ENCODE measurements around the gene WDR5. TPM values are rescaled to one million over a fixed set of nuclear protein-coding genes. Genes with fewer than 3 reads are reported as not detected.

WDR5 gene
- total RNA-seq, 1 donor from 2014 or later = 71.2 TPM

GRCh38 chr9:134126373-134126772 lies 9.5 kb upstream of the WDR5 start:
- DNase-seq = no peak
- Mint-ChIP-seq H3K4me3 (no peak overlapping the region), H3K36me3 (ENCODE audit: low read depth) (no peaks in the 10 kb centered on the region), H3K27me3 (no peaks in the 10 kb centered on the region), H3K27ac (no peak overlapping the region), H3K9me3 (no peaks in the 10 kb centered on the region), H3K4me1 (peaks cover 3% of the 10 kb centered on the region)
- intact Hi-C loops (cut with micrococcal nuclease) = no loop called here

GRCh38 chr9:134127065-134127580 lies 8.8 kb upstream of the WDR5 start:
- DNase-seq = no peak
- no peak overlapping the region for H3K4me3 Mint-ChIP-seq
- intact Hi-C loops (cut with micrococcal nuclease) = no loop called here
- no peaks in the 10 kb centered on the region for H3K36me3 Mint-ChIP-seq (ENCODE audit: low read depth)
- peaks cover 3% of the 10 kb centered on the region for H3K4me1 Mint-ChIP-seq
- H3K9me3 Mint-ChIP-seq = no peaks in the 10 kb centered on the region
- no peak overlapping the region for H3K27ac Mint-ChIP-seq
- H3K27me3 Mint-ChIP-seq = no peaks in the 10 kb centered on the region

GRCh38 chr9:134127616-134128015 lies 8.3 kb upstream of the WDR5 start:
- no peaks in the 10 kb centered on the region for H3K9me3 Mint-ChIP-seq
- intact Hi-C loops (cut with micrococcal nuclease) = no loop called here
- no peak overlapping the region for H3K4me3 Mint-ChIP-seq
- DNase-seq = no peak
- H3K36me3 Mint-ChIP-seq (ENCODE audit: low read depth) = no peaks in the 10 kb centered on the region
- H3K27ac Mint-ChIP-seq = no peak overlapping the region
- H3K27me3 Mint-ChIP-seq = no peaks in the 10 kb centered on the region
- peaks cover 3% of the 10 kb centered on the region for H3K4me1 Mint-ChIP-seq

GRCh38 chr9:134128727-134129679 lies 6.9 kb upstream of the WDR5 start:
- Mint-ChIP-seq H3K9me3 (no peaks in the 10 kb centered on the region), H3K4me1 (peaks cover 2% of the 10 kb centered on the region), H3K27me3 (no peaks in the 10 kb centered on the region), H3K27ac (no peak overlapping the region), H3K4me3 (no peak overlapping the region), H3K36me3 (ENCODE audit: low read depth) (no peaks in the 10 kb centered on the region)
- no peak for DNase-seq
- intact Hi-C loops (cut with micrococcal nuclease) = no loop called here

- H3K27ac Mint-ChIP-seq = no peak overlapping the region
- no peaks in the 10 kb centered on the region for H3K9me3 Mint-ChIP-seq
- H3K27me3 Mint-ChIP-seq = no peaks in the 10 kb centered on the region
- no peak for DNase-seq
- no peaks in the 10 kb centered on the region for H3K36me3 Mint-ChIP-seq (ENCODE audit: low read depth)
- no peak overlapping the region for H3K4me3 Mint-ChIP-seq
- peaks cover 11% of the 10 kb centered on the region for H3K4me1 Mint-ChIP-seq
- intact Hi-C loops (cut with micrococcal nuclease) = no loop called here
These were observed 5.1 kb upstream of the WDR5 start for GRCh38 chr9:134130503-134131375.

- Mint-ChIP-seq H3K4me3 (no peak overlapping the region), H3K27ac (no peak overlapping the region), H3K27me3 (no peaks in the 10 kb centered on the region), H3K9me3 (no peaks in the 10 kb centered on the region), H3K36me3 (ENCODE audit: low read depth) (peaks cover 1% of the 10 kb centered on the region), H3K4me1 (peaks cover 11% of the 10 kb centered on the region)
- no peak for DNase-seq
- intact Hi-C loops (cut with micrococcal nuclease) = no loop called here
These were observed 4.2 kb upstream of the WDR5 start for GRCh38 chr9:134131471-134132207.

GRCh38 chr9:134132208-134132870 lies 3.5 kb upstream of the WDR5 start:
- peak overlapping the region; percentile 19 for H3K4me3 Mint-ChIP-seq

GRCh38 chr9:134134949-134135342 lies 936 bp upstream of the WDR5 start:
- DNase-seq = no peak
- H3K36me3 Mint-ChIP-seq (ENCODE audit: low read depth) = peaks cover 18% of the 10 kb centered on the region
- peaks cover 29% of the 10 kb centered on the region for H3K4me1 Mint-ChIP-seq
- H3K27ac Mint-ChIP-seq = peak overlapping the region; percentile 94
- no peaks in the 10 kb centered on the region for H3K27me3 Mint-ChIP-seq
- peak overlapping the region; percentile 92 for H3K4me3 Mint-ChIP-seq
- intact Hi-C loops (cut with micrococcal nuclease) = loop anchor here (1.0 to 5.0 kb wide), 3 partner anchors 29 to 108 kb away; partner anchors contain the start of genes BRD3, BRD3OS and RNU6ATAC
- no peaks in the 10 kb centered on the region for H3K9me3 Mint-ChIP-seq

More at GRCh38 chr9:134132208-134132870, 3.5 kb upstream of the WDR5 start:
- Mint-ChIP-seq H3K36me3 (ENCODE audit: low read depth) (peaks cover 3% of the 10 kb centered on the region), H3K4me1 (peaks cover 15% of the 10 kb centered on the region), H3K9me3 (no peaks in the 10 kb centered on the region), H3K27ac (no peak overlapping the region), H3K27me3 (no peaks in the 10 kb centered on the region)
- intact Hi-C loops (cut with micrococcal nuclease) = no loop called here
- no peak for DNase-seq

GRCh38 chr9:134136118-134136995 lies 475 bp downstream of the WDR5 start:
- intact Hi-C loops (cut with micrococcal nuclease) = loop anchor here (5.0 kb wide), 1 partner anchor 109 kb away; the partner anchor contains the start of gene BRD3OS

GRCh38 chr9:134136996-134137299 lies 1.1 kb downstream of the WDR5 start:
- Mint-ChIP-seq H3K4me3 (peak overlapping the region; percentile 96), H3K4me1 (peaks cover 29% of the 10 kb centered on the region), H3K27ac (peak overlapping the region; percentile 91), H3K27me3 (no peaks in the 10 kb centered on the region), H3K9me3 (no peaks in the 10 kb centered on the region), H3K36me3 (ENCODE audit: low read depth) (peaks cover 36% of the 10 kb centered on the region)
- intact Hi-C loops (cut with micrococcal nuclease) = loop anchor here (5.0 kb wide), 1 partner anchor 110 kb away; the partner anchor contains the start of gene BRD3OS
- DNase-seq = no peak

More at GRCh38 chr9:134136118-134136995, 475 bp downstream of the WDR5 start:
- Mint-ChIP-seq H3K27ac (peak overlapping the region; percentile 91), H3K9me3 (no peaks in the 10 kb centered on the region), H3K4me1 (peaks cover 29% of the 10 kb centered on the region), H3K36me3 (ENCODE audit: low read depth) (peaks cover 30% of the 10 kb centered on the region), H3K27me3 (no peaks in the 10 kb centered on the region), H3K4me3 (peak overlapping the region; percentile 96)
- peak; percentile 74 for DNase-seq

GRCh38 chr9:134138292-134138691 lies 2.4 kb downstream of the WDR5 start:
- peaks cover 45% of the 10 kb centered on the region for H3K36me3 Mint-ChIP-seq (ENCODE audit: low read depth)
- H3K27ac Mint-ChIP-seq = peak overlapping the region; percentile 41
- H3K9me3 Mint-ChIP-seq = no peaks in the 10 kb centered on the region
- peaks cover 29% of the 10 kb centered on the region for H3K4me1 Mint-ChIP-seq
- H3K4me3 Mint-ChIP-seq = peak overlapping the region; percentile 71
- H3K27me3 Mint-ChIP-seq = no peaks in the 10 kb centered on the region
- no peak for DNase-seq
- intact Hi-C loops (cut with micrococcal nuclease) = loop anchor here (5.0 kb wide), 1 partner anchor 111 kb away; the partner anchor contains the start of gene BRD3OS

GRCh38 chr9:134139081-134139480 lies 3.2 kb downstream of the WDR5 start:
- H3K4me1 Mint-ChIP-seq = peaks cover 27% of the 10 kb centered on the region
- H3K9me3 Mint-ChIP-seq = no peaks in the 10 kb centered on the region
- no peak overlapping the region for H3K4me3 Mint-ChIP-seq
- intact Hi-C loops (cut with micrococcal nuclease) = loop anchor here (5.0 kb wide), 1 partner anchor 112 kb away; the partner anchor contains the start of gene BRD3OS
- H3K27me3 Mint-ChIP-seq = no peaks in the 10 kb centered on the region
- peaks cover 49% of the 10 kb centered on the region for H3K36me3 Mint-ChIP-seq (ENCODE audit: low read depth)
- peak overlapping the region; percentile 22 for H3K27ac Mint-ChIP-seq
- DNase-seq = no peak

All from activated CD4-positive, alpha-beta T cell treated with anti-CD3 and anti-CD28 coated beads, Interleukin-2, amount 10 ng/mL, durations not matched to agents 24 days and 14 days (primary cell).